Stimulated activated CD4-positive, alpha-beta T cell treated with anti-CD3 and anti-CD28 coated beads, Interleukin-1b, Interleukin-23, amount 100 ng/mL, for 24 hours (primary cell): ENCODE measurements around the gene PTPRM.
"Not testable (repeated sequence)": the region's sequence is repeated elsewhere in the genome, so short reads cannot be mapped to it uniquely, and the experiment has no call there.

Experiments used
- DNase-seq, 4 experiments: peaks; one replicate each; pipeline ENCODE4 v3.0.0-alpha.2; 2020; ENCODE audit warnings: low read depth in 4 of 4, low spot score in 1 of 4

PTPRM gene

DNA sequence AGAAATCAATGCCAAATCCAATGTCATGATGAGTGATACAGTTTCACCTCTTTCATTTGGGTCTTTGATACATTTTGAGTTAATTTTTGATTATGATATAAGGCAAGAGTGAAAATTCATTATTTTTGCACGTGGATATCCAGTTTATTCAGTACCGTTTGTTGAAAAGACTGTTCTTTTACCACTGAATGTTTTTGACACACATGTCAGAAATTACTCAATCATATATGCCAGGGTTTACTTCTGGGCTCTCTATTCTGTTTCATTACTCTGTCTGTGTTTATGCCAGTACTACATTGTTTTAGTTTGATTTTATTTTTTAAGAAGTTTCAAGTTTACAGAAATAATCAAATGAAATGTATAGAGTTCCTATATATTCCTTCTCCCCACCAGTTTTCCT is 154.4 kb downstream of the PTPRM start:
- no peak for DNase-seq

DNA sequence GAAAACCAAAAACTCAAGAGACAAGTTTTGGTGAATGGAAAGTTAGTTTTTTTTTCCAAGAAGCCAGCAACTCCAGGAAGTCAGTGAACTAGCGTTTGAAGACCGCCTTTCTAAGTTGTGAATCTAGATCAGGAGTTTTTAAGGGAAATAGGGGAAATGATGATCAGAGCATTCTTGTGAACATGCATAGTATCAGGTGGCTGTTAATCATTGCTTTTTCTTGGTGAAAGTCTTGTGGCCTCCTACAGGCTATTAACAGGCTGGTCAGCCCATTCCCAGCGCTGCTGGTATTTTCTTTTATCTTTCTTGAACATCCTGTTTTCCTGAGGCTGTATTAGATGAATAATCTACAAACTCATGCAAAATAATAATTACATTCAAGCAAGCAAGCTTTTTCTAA is 155.8 kb downstream of the PTPRM start:
- no peak for DNase-seq

DNA sequence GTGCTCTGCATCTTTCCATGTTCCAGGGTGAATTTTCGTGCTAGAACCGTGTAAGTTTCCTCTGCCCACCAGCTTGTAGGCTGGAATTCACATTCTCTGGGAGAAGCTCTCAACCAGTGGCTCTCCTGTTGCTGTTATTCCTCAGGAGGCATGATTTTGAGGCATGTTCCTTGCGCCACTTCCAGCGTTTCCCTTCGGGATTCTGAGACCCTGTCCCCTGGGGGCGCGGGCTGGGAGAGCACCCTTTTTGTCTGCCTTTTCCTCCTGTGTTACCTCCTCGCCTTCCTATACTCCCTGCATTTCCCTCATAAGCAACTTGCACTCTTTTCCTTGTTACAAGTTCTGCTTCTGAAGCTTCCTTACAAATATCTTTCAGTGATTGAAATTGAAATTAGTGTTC is 156.4 kb downstream of the PTPRM start:
- DNase-seq, result no peak

DNA sequence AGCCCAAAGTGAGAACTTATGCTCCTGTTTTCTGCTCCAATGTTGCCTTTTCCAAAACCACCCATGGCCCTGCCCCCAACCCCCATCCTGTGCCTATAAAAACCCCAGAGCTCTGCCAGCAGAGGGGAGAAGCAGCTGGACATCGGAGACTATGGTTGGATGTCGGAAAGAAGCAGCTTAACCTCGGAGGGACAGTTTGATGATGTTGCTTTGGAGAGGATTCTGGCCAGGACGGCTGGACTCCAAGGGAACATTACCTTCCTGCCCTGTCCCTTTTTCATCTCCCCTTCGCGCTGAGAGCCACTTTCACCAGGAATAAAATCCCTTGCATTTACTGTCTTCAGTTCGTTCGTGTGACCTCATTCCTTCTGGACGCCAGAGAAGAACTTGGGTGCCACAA is 158.4 kb downstream of the PTPRM start:
- no peak for DNase-seq

DNA sequence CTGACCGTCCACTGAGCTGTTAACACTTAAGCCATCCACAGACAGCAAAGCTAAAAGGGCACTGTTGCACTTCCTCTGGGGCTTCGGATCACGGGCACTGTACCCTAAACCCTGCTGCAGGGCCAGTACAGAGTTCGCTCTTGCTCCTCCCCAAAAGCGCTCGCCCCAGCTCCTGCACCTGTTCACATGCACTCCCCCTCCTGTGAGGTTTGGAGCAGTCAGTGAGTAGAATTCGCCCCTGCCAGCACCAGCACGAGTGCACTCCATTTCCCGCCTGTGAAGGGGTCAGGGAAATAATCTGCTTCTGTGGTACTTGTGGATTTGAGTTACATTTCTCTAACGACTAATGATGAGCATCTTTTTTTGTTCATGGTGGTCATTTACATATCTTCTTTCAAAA is 158.8 kb downstream of the PTPRM start:
- DNase-seq, result no peak

DNA sequence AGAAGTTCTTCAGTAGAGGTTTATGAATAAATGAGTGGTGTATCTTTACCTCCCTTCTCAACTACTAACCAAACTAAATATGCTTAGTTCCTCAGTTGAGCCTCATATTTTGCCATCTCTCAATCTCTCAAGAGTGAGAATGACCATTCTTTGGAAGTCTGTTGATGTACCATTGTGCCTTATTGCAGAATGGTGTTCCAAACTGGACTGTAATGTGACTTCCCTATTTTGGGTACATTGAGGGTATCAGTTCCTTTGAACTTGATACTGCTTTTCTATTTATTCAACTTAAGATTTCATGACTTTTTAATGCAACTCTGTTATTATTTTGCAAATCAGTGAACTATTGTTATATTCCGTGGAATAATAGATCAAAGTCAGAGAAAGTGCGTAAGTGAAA is 159.4 kb downstream of the PTPRM start:
- no peak for DNase-seq

DNA sequence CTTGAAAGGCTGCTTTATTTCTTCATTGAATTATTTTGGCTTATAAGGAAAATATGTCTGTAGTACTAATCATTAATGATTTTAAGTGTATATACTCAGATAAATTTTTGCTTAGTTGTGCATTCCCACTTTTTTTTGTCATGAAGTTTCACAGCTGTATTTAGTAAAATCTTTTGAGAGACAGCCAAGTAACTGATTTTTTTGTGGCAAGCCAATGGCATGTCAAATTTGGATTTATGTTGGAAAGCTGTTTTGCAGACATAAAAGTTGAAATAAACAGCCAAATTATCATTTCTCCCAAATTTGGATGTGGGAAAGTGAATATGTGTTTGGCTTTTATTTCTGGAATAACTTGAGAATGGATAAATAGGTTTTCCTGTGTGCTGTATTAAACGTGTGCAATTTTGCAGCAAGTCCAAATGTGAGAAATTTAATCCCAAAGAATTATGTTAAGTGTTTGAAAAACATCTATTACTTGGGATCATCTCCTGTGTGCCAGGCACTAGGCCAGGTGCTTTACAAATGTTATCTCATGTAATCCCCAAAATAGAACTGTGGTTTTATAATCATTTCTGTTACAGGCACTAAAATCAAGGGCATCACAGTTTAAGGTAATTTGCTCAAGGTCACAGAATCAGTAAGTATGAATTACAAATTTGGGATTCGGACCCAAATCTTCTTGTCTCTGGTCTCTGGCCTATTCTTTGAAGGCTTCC is 160.4 kb downstream of the PTPRM start:
- no peak for DNase-seq

DNA sequence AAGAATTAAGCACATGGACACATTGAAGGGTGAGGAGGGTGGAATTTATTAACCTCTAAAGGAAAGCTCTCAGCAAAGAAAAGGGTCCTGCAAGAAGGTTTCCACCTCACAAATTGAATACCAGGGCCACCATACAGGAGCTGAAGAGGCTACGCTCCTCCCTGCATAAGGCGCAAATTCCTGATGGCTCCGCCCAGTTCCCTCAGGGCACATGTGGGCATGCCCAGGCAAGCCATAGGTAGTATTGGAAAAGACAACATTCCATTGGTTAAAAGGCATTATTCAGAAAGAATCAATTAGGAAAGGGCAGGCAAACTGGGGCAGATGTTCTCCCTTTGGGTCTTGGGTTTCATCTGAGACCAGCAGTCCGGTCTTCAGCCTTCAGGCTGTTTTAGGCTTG is 161.2 kb downstream of the PTPRM start:
- no peak for DNase-seq

DNA sequence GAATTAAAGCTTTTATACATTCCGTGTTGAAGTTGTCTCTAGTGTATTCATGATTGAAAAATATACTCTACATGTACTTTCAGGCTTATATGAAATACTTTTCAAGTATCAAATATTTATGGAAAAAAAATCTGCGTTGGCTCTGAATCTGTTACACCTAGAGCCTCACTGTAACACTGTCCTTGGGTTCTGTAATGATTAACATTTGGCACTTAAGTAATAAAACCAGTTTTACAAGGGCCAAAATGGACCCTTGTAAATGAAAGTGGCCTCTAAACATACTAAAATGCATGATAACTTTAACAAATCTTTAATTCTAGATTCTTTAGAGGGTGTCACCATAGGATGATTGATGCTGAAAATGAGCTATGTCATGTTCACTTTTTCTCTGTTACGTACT is 162.8 kb downstream of the PTPRM start:
- DNase-seq, result no peak

DNA sequence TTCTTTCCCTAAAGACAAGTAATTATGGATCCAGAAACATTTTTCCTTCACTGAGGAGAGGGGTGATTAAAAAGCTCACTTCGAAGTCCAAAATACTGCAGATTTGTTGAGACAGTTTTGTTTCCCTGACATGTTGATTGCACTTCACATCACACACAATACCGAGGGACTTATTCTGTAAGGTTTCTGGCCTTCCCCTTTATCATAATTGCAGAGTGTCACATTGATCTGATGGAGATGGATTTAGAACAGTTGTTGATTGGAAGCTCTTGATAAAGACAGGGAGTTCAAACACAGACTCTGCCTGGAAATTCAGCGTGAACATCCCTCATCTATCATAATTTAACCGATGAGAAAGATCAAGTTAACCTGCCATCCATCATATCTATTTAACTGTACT is 163.6 kb downstream of the PTPRM start:
- no peak for DNase-seq

DNA sequence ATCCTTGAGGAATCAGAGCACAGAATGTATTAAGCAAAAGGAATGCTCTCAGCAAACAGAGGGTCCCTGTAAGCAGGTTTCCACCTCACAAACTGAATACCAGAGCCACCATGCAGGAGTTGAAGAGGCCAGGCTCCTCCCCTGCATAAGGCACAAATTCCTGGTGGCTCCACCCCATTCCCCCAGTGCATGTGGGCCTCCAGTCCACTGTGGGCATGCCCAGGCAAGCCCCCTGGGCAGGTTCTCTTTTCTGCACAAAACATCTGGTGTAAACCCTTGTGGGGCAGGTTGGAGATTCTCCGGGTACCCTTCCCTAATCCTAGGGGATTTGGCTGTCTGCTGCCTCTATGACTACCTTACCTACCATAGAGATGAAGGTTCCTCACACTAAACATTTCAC is 166.5 kb downstream of the PTPRM start:
- no peak for DNase-seq

DNA sequence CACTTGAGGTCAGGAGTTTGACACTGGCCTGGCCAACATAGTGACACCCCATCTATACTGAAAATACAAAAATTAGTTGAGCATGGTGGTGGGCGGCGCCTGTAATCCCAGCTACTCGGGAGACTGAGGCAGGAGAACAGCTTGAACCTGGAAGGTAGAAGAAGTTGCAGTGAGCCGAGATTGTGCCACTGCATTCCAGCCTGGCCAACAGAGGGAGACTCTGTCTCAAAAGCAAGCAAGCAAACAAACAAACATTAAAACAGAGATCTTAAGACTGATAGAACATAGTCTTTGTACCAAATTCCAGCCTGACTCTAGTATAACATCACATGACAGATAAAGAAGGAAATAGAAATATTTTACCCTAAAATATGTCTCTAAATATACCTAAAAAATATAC is 168.1 kb downstream of the PTPRM start:
- DNase-seq, result no peak

DNA sequence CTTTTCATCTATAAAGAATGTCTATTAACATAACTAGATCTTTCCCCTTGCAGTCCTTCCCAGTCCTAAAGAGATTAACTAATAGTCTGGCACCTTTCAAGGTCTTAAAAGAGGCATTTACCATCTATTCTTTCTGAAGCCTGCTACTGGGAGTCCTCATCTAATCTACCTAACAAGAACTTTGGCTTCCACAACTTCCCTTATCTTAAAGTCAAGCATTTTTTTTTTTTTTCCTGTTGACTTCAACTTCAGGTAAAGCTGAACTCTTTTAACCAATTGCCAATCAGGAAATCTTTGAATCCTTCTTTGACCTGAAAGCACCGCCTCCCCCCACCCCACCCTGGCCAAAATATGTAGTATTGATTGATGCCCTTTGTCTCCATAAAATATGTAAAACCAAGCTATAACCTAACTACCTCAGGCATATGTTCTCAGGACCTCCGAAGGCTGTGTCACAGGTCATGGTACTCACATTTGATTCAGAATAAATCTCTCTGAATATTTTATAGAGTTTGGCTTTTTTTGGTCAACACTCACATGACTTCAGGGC is 168.6 kb downstream of the PTPRM start:
- no peak for DNase-seq

DNA sequence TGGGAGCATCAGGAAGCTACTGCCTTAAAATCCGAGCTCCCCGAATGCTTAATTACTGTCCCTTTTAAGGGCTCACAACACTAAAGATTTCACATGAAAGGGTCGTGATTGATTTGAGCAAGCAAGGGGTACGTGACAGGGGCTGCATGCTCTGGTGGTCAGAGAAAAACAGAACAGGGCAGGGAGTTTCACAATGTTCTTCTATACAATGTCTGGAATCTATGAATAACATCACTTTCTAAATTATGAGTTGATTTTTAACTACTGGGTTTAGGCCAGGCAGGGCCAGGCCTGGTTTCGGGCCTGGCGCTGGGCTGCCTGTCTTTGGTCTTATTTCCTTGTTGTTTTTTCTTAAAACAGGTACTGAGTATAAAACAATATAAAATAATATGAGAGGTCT is 169.4 kb downstream of the PTPRM start:
- DNase-seq, result not testable (repeated sequence)

DNA sequence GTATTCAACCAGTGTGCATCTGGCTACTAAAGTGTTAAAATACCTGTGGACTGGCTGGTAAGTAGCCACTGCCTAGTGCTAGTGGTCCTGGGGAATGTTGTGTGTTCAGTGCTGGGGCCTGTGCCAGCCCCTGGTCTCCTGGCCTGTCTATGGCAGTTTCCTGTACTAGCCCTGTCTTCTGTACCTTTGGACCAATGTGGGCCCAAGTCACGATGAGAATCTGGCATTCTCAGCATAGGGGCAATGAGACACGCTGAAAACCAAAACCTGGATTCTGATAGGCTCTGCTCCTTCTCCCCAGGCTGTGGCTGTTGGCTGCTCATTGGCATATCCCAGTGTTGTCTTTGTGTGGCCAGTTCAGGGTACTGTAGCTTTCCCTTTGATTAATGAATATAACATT is 170.4 kb downstream of the PTPRM start:
- no peak for DNase-seq

DNA sequence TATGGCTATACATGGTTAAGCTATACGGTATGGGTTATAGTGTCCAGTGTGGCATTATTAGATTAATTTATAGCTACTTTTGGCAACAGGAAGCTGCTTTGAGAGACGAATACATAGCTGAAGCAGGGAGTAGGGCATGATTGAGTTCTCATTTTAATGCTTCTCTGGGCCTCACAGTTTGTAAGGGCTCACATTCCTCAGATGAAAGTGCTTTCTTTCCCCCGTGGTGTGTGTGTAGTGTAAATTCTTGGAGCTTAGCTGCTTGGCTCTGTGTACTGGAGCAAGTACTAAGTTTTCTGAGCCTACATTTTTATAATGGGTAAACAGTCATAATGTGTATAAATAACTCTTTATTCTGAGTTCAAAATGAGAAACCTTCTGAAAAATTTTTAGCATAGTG is 173.7 kb downstream of the PTPRM start:
- DNase-seq, result no peak

DNA sequence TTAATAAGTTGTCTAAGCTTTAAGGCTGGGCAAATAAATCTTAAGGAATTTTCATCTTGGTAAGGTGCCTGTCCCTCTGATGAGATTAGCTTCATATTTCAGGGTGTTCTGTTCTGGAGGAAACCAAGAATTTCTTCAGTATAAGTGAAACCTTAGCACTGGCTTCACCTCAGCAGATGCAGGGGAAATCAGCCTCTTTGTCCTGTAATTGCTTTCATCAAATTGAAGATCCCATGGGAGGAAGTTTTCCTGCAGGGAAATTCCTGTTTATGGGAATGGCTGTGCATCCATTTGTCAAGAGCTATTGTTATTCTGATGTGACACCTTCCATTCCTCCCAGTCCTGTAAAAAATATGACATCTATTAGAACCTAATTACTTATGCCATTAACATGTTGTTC is 174.5 kb downstream of the PTPRM start:
- DNase-seq, result no peak

DNA sequence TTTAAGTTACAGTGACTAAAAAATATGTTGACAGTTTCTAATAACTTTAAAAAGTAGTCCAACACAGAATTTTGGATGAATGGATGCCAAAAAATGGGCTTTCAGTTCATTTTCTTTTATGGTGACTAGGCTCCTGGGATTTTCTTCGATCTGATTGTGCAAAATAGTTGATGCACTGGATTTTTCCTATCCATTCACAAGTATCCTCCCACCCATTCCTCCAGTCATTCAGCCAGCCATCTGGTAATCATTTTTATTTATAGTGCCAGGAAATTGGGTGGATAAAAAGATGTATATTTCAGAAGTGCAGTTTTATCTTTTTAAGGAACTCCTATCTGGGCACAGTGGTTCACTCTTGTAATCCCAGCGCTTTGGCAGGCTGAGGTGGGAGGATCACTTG is 175.1 kb downstream of the PTPRM start:
- DNase-seq, result no peak

DNA sequence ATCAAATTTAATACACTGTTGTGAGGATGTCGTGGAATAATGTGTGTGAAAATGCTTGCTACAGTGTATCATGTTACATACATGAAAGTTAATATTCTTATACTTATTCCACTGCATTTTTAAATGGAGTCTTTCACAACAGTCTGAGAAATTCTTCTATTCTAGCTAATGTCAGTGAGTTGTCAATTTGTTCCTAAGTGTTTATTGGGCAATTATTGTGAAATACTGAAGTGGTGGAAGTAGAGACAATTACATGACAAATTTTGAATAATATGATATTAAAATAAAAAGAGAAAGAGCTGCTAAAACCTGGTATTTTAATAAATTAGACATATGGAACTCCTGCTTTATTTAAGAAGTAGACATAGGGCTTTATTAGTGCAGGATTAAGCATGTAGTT is 176.1 kb downstream of the PTPRM start:
- no peak for DNase-seq

DNA sequence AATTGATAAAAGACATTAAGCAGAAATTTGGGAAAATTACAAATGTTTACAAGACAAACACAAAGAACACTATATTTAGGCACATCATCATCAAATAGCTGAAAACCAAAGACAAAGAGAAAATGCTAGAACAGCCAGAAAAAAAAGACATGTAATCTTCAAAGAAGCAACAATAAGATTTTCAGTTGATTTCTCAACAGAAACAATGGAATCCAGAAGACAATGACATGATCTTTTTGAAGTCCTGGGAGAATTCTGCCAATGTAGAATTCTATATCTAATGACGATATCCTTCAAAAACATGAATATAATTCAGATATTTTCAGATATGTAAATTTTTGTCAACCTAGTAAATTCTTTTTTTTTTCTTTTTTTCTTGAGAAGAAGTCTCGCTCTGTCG is 179.0 kb downstream of the PTPRM start:
- no peak for DNase-seq

DNA sequence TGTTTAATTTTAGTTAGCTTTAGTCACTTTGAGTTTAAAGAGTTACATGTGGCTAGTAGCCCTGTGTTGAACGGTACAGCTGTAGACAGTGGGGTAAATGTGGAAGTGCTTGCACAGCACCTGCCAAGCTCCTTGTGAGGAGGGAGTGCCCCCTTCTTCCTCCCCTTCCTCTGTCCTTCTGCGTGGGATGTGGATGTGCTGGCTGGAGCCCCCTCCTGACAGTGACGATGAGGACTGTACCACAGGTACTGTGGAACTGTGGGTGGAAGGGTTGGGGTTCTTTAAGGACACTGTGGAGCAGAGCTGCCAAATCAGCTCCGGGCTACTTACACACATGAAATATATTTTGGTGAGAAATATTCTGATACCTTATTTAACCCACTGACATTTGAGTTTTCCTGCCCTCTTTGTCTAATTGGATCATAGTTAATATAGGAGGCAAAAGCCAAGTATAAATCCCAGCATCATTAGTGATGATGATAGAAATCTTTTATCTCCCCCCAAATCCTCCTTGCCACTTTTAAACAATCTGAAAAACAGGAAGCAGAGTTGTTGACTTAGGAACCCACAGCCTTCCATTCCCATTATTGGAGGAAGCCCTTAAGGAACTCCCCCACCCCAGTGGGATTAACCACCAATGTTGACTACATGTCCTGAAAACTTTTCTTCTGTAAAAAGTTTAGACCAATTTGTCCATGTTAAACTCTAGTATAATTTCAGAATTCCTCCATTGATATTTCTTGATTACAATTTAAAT is 181.3 kb downstream of the PTPRM start:
- DNase-seq, result no peak

DNA sequence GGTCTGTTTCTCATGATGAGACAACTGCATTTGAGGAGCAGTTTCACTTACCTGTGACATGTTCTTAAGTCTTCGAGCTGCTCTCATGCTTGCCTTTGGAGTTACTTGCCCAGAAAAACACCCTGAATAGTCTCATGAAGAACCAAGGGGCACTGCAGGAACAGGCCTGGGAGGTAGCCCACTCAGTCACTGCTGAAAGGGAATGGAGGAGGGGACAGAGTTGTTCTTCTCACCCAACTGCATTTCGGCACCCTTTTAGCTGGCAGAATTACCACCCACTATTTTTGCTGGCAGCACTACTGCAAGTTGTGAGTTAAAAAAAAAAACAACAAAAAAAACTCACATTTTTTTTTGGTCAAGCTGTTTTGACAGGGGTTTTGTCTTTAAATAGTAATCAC is 181.9 kb downstream of the PTPRM start:
- DNase-seq, result no peak

DNA sequence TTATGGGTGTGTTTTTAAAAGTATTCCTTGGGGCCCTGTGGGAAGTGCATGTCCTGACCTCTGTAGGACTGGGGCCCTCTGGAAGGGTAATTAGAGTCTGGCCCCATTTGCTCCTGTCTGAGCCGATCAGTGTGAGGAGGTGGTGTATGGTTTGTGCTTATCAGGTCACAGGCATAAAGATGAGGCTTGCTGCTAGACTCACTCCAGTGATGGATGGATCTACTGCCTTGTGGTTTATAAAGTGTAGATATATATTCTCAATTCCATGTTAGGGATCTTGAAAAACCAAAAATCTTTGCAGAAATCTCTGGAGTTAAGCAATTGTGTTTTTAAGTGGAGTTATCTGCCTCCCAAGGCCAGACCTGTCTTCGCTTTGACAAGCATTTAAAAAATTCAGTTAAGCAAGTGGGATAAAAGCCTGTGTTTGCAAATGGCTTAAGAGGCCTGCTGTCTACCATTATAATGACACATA is 182.4 kb downstream of the PTPRM start:
- DNase-seq, result no peak
